ENCODE data around the gene C4orf54.

DNA sequence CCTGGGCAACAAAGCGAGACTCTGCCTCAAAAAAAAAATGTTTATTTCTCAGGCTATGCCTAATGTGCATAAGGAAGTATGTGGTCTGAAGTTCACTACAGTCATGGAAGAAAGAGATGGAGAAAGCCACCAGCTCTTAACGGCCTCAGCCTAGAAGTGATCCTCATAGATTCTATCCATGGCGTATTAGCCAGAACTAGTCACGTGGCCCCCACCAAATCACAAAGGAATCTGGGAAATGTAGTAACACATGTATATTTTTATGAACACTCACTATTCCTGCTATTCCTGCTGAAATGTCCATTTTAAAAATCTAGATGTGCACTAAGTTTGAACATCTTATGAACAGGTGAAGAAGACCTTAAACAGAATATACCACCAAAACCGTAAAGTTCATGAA, 49.2 kb downstream of the C4orf54 start:
- TF ChIP-seq, protein P1, sequence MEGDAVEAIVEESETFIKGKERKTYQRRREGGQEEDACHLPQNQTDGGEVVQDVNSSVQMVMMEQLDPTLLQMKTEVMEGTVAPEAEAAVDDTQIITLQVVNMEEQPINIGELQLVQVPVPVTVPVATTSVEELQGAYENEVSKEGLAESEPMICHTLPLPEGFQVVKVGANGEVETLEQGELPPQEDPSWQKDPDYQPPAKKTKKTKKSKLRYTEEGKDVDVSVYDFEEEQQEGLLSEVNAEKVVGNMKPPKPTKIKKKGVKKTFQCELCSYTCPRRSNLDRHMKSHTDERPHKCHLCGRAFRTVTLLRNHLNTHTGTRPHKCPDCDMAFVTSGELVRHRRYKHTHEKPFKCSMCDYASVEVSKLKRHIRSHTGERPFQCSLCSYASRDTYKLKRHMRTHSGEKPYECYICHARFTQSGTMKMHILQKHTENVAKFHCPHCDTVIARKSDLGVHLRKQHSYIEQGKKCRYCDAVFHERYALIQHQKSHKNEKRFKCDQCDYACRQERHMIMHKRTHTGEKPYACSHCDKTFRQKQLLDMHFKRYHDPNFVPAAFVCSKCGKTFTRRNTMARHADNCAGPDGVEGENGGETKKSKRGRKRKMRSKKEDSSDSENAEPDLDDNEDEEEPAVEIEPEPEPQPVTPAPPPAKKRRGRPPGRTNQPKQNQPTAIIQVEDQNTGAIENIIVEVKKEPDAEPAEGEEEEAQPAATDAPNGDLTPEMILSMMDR (IDR thresholded peaks at IDR 0.05), result no peak
- no peak for TF ChIP-seq POLR2A (IDR thresholded peaks at IDR 0.05)

Measured in right lobe of liver (tissue), 4 donors.